Measurements from ENCODE around the gene TNFSF9. TPM values are rescaled to one million over a fixed set of nuclear protein-coding genes. Genes with fewer than 3 reads are reported as not detected.

The TNFSF9 gene
- total and polyA plus RNA-seq, 2 of the 8 experiments (the other 6 are each of a cell fraction or from before 2014, with no cell fraction given) = 1.7 to 4.4 TPM

- DNase-seq (ENCODE audit: low read depth in 1 of 2, low spot score in 2 of 2) (no peak), FAIRE-seq (no peak)
- Histone ChIP-seq H3K27ac (ENCODE audit: low read depth, low read length) (no peak overlapping the region), H3K18ac (ENCODE audit: extremely low read depth, low read length) (no peak overlapping the region), H4K91ac (replicated peaks; ENCODE audit: insufficient read length, low read length) (no peak overlapping the region), H3K36me3 (ENCODE audit: control insufficient read depth in 2 of 4, insufficient read depth in 4 of 4, low read length in 3 of 4) (no peaks in the 10 kb centered on the region), H3K56ac (replicated peaks; ENCODE audit: insufficient read length, low read depth, low read length) (no peak overlapping the region), H3K9me3 (ENCODE audit: insufficient read depth in 2 of 2, low read depth in 1 of 2, low read length in 1 of 2) (no peaks in the 10 kb centered on the region), H2AFZ (ENCODE audit: low read length) (no peak overlapping the region), H3K4me3 (ENCODE audit: extremely low read depth in 1 of 4, insufficient read depth in 2 of 4, low read depth in 3 of 4, low read length in 4 of 4) (no peak overlapping the region), H3K27me3 (replicated peaks in 1 of 4; ENCODE audit: control insufficient read depth in 3 of 4, extremely low read depth in 1 of 4, insufficient read depth in 3 of 4, low read length in 3 of 4) (no peaks in the 10 kb centered on the region; a peak in 1 of 7 replicates), H3K79me2 (ENCODE audit: control insufficient read depth in 1 of 2, insufficient read depth in 2 of 2, low read length in 2 of 2) (no peaks in the 10 kb centered on the region), H2BK12ac (ENCODE audit: low read depth, low read length) (no peak overlapping the region), H2BK5ac (ENCODE audit: low read depth, low read length) (no peak overlapping the region), H3K79me1 (ENCODE audit: low read depth, low read length) (no peaks in the 10 kb centered on the region), H2BK120ac (replicated peaks; ENCODE audit: low read depth, low read length) (no peak overlapping the region), H3K4me1 (replicated peaks in 1 of 4; ENCODE audit: control insufficient read depth in 3 of 4, insufficient read depth in 4 of 4, low read length in 3 of 4) (peaks cover 0 to 7% (median 4%) of the 10 kb centered on the region in 4 experiments; a peak in 5 of 7 replicates), H2BK15ac (ENCODE audit: low read length) (no peak overlapping the region), H4K5ac (ENCODE audit: insufficient read length, low read depth, low read length) (no peak overlapping the region), H3K4ac (replicated peaks; ENCODE audit: insufficient read length, low read depth, low read length) (no peak overlapping the region), H3K23ac (ENCODE audit: insufficient read length) (no peak overlapping the region), H4K8ac (ENCODE audit: extremely low read depth, insufficient read depth, low read length) (no peak overlapping the region), H3K23me2 (ENCODE audit: low read depth, low read length) (0 out of 2 replicates have a peak, but pooled peaks cover 2% of the 10 kb centered on the region), H4K20me1 (replicated peaks in 1 of 2; ENCODE audit: control insufficient read depth in 1 of 2, insufficient read depth in 2 of 2, low read length in 2 of 2) (peaks cover 0 to 3% of the 10 kb centered on the region in 2 experiments), H3K14ac (ENCODE audit: insufficient read length) (no peak overlapping the region), H2AK5ac (ENCODE audit: low read depth, low read length) (no peak overlapping the region), H3K4me2 (ENCODE audit: insufficient read depth in 1 of 2, low read depth in 2 of 2, low read length in 2 of 2) (no peak overlapping the region), H3K9ac (replicated peaks in 1 of 4; ENCODE audit: extremely low read depth in 1 of 4, low read depth in 3 of 4, low read length in 3 of 4) (no peak overlapping the region), H2BK20ac (ENCODE audit: low read length) (no peak overlapping the region)
- ChIA-PET CTCF (ENCODE audit: partially characterized antibody) (interaction anchor here (0.6 to 3.8 kb wide), 11 partner anchors 9 to 245 kb away, joined by 3 to 30 read pairs (median 4); partner anchors contain the start of genes CRB3 and TUBB4A), POLR2A (ENCODE audit: partially characterized antibody) (no interaction called here)
- 98% methylated on average over 8 of the region's 8 CpGs; no CpG with 5 or more reads in 1 of the 2 experiments for WGBS, 2 experiments (ENCODE audit: extremely low coverage in 1 of 2, insufficient coverage in 1 of 2, insufficient read length in 1 of 2, insufficient replicate concordance in 2 of 2, low coverage in 1 of 2, low lambda C conversion rate in 2 of 2, missing lambda C conversion rate in 1 of 2)
- no peak for TF ChIP-seq TAF1 (IDR thresholded peaks at IDR 0.05; ENCODE audit: low read depth, low read length)
- no peak for TF ChIP-seq SP2 (IDR thresholded peaks at IDR 0.05; ENCODE audit: low read length)
- no peak for TF ChIP-seq EGR1 (IDR thresholded peaks at IDR 0.05; ENCODE audit: borderline replicate concordance, low read depth, low read length)
- no peak for TF ChIP-seq YY1 (IDR thresholded peaks at IDR 0.05; ENCODE audit: low read depth, low read length)
- TF ChIP-seq SIRT6 (IDR thresholded peaks at IDR 0.05; ENCODE audit: low read length) = no peak
- no peak for TF ChIP-seq PHF8 (conservative IDR thresholded peaks at IDR 0.05; ENCODE audit: low read depth, low read length)
- TF ChIP-seq POU5F1 (IDR thresholded peaks at IDR 0.05; ENCODE audit: low read depth, low read length) = no peak
- no peak for TF ChIP-seq HDAC6 (IDR thresholded peaks at IDR 0.05; ENCODE audit: low read depth, low read length)
- TF ChIP-seq ZNF274 (IDR thresholded peaks at IDR 0.05; ENCODE audit: borderline replicate concordance, extremely low read depth, low read length) = no peak
- no peak for TF ChIP-seq HDAC2 (IDR thresholded peaks at IDR 0.05; ENCODE audit: borderline replicate concordance in 1 of 2, low read depth in 2 of 2, low read length in 2 of 2)
- no peak for TF ChIP-seq SUZ12 (IDR thresholded peaks at IDR 0.05; ENCODE audit: low read length)
- no peak for TF ChIP-seq RFX5 (IDR thresholded peaks at IDR 0.05; ENCODE audit: borderline replicate concordance, low read depth, low read length)
- TF ChIP-seq SP1 (IDR thresholded peaks at IDR 0.05; ENCODE audit: low read depth, low read length) = no peak
- no peak for TF ChIP-seq RNF2 (IDR thresholded peaks at IDR 0.05; ENCODE audit: borderline replicate concordance, low read depth, low read length, missing control alignments, poor library complexity, severe bottlenecking)
- TF ChIP-seq CREB1 (IDR thresholded peaks at IDR 0.05) = no peak
These were observed 48.5 kb upstream of the TNFSF9 start for GRCh38 chr19:6482343-6482686.

Data from H1 (cell line).